K562 (cell line): Measurements from ENCODE around the gene DNAJB2. TPM values are rescaled to one million over a fixed set of nuclear protein-coding genes. Genes with fewer than 3 reads are reported as not detected.

Experiments used
- ATAC-seq: fragments of 200-7000 bp; cut with Tn5 transposase; 3 replicates; pipeline ENCODE4 v1.9.1; 2020; ENCODE audit warnings: moderate library complexity
- BruUV-seq: library from RNA; stranded (reverse); fragments of 400-500 nt; replicated peaks from 2 replicates; lab custom pipeline; 2021; lab: Mats Ljungman, UMichigan
- CTCF ChIA-PET: fragments of 300-600 bp; formaldehyde crosslinking; extraction: SDS; loops from one replicate; lab custom pipeline; 2021; ENCODE audit warnings: low intra/inter-chr PET ratio; lab: Yijun Ruan, JAX
- POLR2A ChIA-PET: fragments of 300-600, 350-650 bp; sonication (Branson Sonifier 250); formaldehyde crosslinking; extraction: SDS; loops from one replicate; lab custom pipeline; 2021; ENCODE audit warnings: antibody characterized with exemption, inconsistent platforms; lab: Yijun Ruan, JAX
- DNase-seq, 4 experiments: peaks; one replicate each; pipeline versions ENCODE4 v3.0.0 to v3.0.0-alpha.2; 2011 to 2018; ENCODE audit warnings: low spot score in 3 of 4, mixed read lengths in 3 of 4; ENCODE audit errors: extremely low read depth in 1 of 4
- FAIRE-seq: peaks from 2 replicates; lab custom pipeline; 2011; peaks lifted over from hg19 to GRCh38; lab: Jason Lieb, UNC
- H2AFZ ChIP-seq: 2 replicates; pipeline ENCODE4 v1.6.0; 2011; ENCODE audit warnings: low read depth, low read length, control low read depth, inconsistent platforms
- H3K27ac ChIP-seq: fragments of 200-600 bp; 3 replicates; pipeline ENCODE4 v1.8.0; 2011; ENCODE audit warnings: low read depth, mild to moderate bottlenecking, control low read depth, inconsistent platforms, low read length, moderate library complexity, mixed read lengths; ENCODE audit errors: extremely low read depth
- H3K27me3 ChIP-seq, 2 experiments: fragments of 300-600 bp in 1 of 2; 2 replicates in 1 of 2; 3 replicates in 1 of 2; pipeline versions ENCODE4 v1.6.0 to v1.8.0; 2011; ENCODE audit warnings: inconsistent platforms in 2 of 2, low read length in 2 of 2, mild to moderate bottlenecking in 1 of 2, mixed read lengths in 1 of 2, moderate library complexity in 1 of 2; ENCODE audit not compliant: control insufficient read depth in 2 of 2, insufficient read depth in 2 of 2
- H3K36me3 ChIP-seq: fragments of 300-600 bp; 3 replicates; pipeline ENCODE4 v1.8.0; 2011; ENCODE audit warnings: mild to moderate bottlenecking, low read length, inconsistent platforms; ENCODE audit not compliant: control insufficient read depth, insufficient read depth
- H3K4me1 ChIP-seq, 2 experiments: fragments of 200-600 bp in 1 of 2; replicated peaks in 1 of 2; 2 replicates in 1 of 2; 3 replicates in 1 of 2; pipeline versions ENCODE4 v1.5.1 to v1.8.0; 2011; ENCODE audit warnings: inconsistent platforms in 2 of 2, low read length in 2 of 2, mild to moderate bottlenecking in 1 of 2, mixed read lengths in 1 of 2, moderate library complexity in 1 of 2; ENCODE audit not compliant: control insufficient read depth in 2 of 2, insufficient read depth in 2 of 2
- H3K4me2 ChIP-seq: 2 replicates; pipeline ENCODE4 v1.6.1; 2011; ENCODE audit warnings: low read length, control low read depth, inconsistent platforms, mixed read lengths; ENCODE audit not compliant: insufficient read depth
- H3K4me3 ChIP-seq: fragments of 200-600 bp; sonication (generic), shearing (Covaris generic); 2 replicates; pipeline ENCODE4 v1.5.1; 2016; ENCODE audit warnings: control low read depth, inconsistent platforms
- H3K79me2 ChIP-seq: fragments of 200-600 bp; 3 replicates; pipeline ENCODE4 v1.8.0; 2011; ENCODE audit warnings: low read length, inconsistent platforms; ENCODE audit not compliant: control insufficient read depth, insufficient read depth
- H3K9ac ChIP-seq, 2 experiments: 2 replicates each; pipeline versions ENCODE4 v1.6.0 to v1.6.1; 2011; ENCODE audit warnings: low read depth in 2 of 2, low read length in 2 of 2, control low read depth in 1 of 2, inconsistent platforms in 1 of 2, mild to moderate bottlenecking in 1 of 2, mixed read lengths in 1 of 2; ENCODE audit not compliant: insufficient read depth in 1 of 2
- H3K9me1 ChIP-seq: one replicate; pipeline ENCODE4 v1.6.0; 2011; ENCODE audit warnings: inconsistent platforms, mild to moderate bottlenecking, low read length, moderate library complexity; ENCODE audit not compliant: control insufficient read depth, insufficient read depth
- H3K9me3 ChIP-seq: replicated peaks from 2 replicates; pipeline ENCODE4 v1.5.1; 2011; ENCODE audit warnings: low read depth, low read length, inconsistent platforms; ENCODE audit not compliant: control insufficient read depth, insufficient read depth
- H4K20me1 ChIP-seq: replicated peaks from 2 replicates; pipeline ENCODE4 v1.6.1; 2011; ENCODE audit warnings: low read length, inconsistent platforms, mixed read lengths; ENCODE audit not compliant: control insufficient read depth, insufficient read depth
- BRD9 ChIP-seq: fragments of 450-650 bp; IDR thresholded peaks from 2 replicates; pipeline ENCODE4 v1.6.1; 2018; ENCODE audit warnings: low read depth; ENCODE audit not compliant: partially characterized antibody
- EGR1 ChIP-seq: fragments of 450-650 bp; conservative IDR thresholded peaks from 2 replicates; pipeline ENCODE4 v1.6.1; 2017; ENCODE audit warnings: mild to moderate bottlenecking
- MIER1 ChIP-seq: fragments of 450-650 bp; IDR thresholded peaks from 2 replicates; pipeline ENCODE4 v1.6.1; 2016; ENCODE audit warnings: antibody characterized with exemption, mild to moderate bottlenecking, low read depth
- POLR2G ChIP-seq: fragments of 200-400 bp; formaldehyde crosslinking; IDR thresholded peaks from 2 replicates; pipeline ENCODE4 v1.6.1; 2017; ENCODE audit warnings: low read depth, mild to moderate bottlenecking, antibody characterized with exemption, low read length, moderate library complexity
- PRMT5 ChIP-seq: sonication (generic); formaldehyde crosslinking; IDR thresholded peaks from 2 replicates; pipeline ENCODE4 v1.5.0; 2020; ENCODE audit warnings: missing genetic modification reagents
- SMAD4 ChIP-seq: fragments of 250-450 bp; sonication (Bioruptor Pico); conservative IDR thresholded peaks from 2 replicates; pipeline ENCODE4 v1.8.0; 2021; ENCODE audit warnings: inconsistent platforms, mild to moderate bottlenecking, moderate library complexity
- SRSF1 ChIP-seq: fragments of 200-400 bp; formaldehyde crosslinking; IDR thresholded peaks from 2 replicates; pipeline ENCODE4 v1.6.1; 2017; ENCODE audit warnings: mild to moderate bottlenecking, low read depth, low read length, moderate library complexity
- TEAD1 ChIP-seq, 2 experiments: fragments of 450-650 bp in 1 of 2; sonication (generic) in 1 of 2; formaldehyde crosslinking; IDR thresholded peaks; 2 replicates each; pipeline versions ENCODE4 v1.4.0 to v1.8.0; 2020 to 2022; ENCODE audit warnings: mild to moderate bottlenecking in 2 of 2, missing genetic modification reagents in 1 of 2
- U2AF1 ChIP-seq: fragments of 200-400 bp; formaldehyde crosslinking; optimal IDR thresholded peaks from 2 replicates; pipeline ENCODE3; 2017; ENCODE audit warnings: mild to moderate bottlenecking, low read depth, low read length, moderate library complexity
- WGBS: fragments of 100-300 bp; shearing (Covaris generic); methylation state at CpG from one replicate; pipeline ENCODE4 v1.1.6; 2016; ENCODE audit warnings: low coverage, mixed read lengths; ENCODE audit not compliant: insufficient coverage; ENCODE audit errors: missing lambda C conversion rate; 5-methylcytosine and 5-hydroxymethylcytosine counted together
- in situ Hi-C: fragments of 300-500 bp; cut with MboI; formaldehyde crosslinking; loops from 4 replicates; pipeline ENCODE4 v1.15.0; 2018; ENCODE audit warnings: inconsistent platforms, mixed read lengths
- intact Hi-C: fragments of 100-400 bp; cut with micrococcal nuclease; formaldehyde crosslinking; loops from 2 replicates; pipeline ENCODE4 v1.14.2; 2022
- polyA plus RNA-seq, 8 experiments: library from polyadenylated mRNA; depleted of rRNA in 4 of 8; stranded (reverse) in 5 of 8; unstranded in 3 of 8; fragments of >200 nt; fragmentation: Nextera tagmentation in 2 of 8; fragmentation: Illumina TruSeq in 1 of 8; extraction: Ambion mirVana in 2 of 8; extraction: Trizol in 1 of 8; gene quantifications; 2 replicates each; pipeline versions ENCODE4 v1.2.1 to v1.2.3, GENCODE V29; 2011 to 2014; ENCODE audit warnings: inconsistent platforms in 1 of 8, missing spikeins in 1 of 8
- total RNA-seq, 7 experiments: library from RNA; depleted of rRNA in 6 of 7; stranded (reverse); fragments of >200 nt in 6 of 7; fragmentation: Illumina TruSeq in 2 of 7; extraction: Trizol in 2 of 7; gene quantifications; 2 replicates each; pipeline versions ENCODE4 v1.2.1 to v1.2.3, GENCODE V29; 2011 to 2021; ENCODE audit warnings: low replicate concordance in 1 of 7
- TF ChIP-seq, protein P1 (sequence below): fragments of 450-650 bp; IDR thresholded peaks from 2 replicates; pipeline ENCODE4 v1.7.1; 2018; ENCODE audit warnings: mild to moderate bottlenecking, low read depth; ENCODE audit not compliant: partially characterized antibody
- TF ChIP-seq, protein P2 (sequence below): fragments of 250-450 bp; sonication (Bioruptor Pico); IDR thresholded peaks from 2 replicates; pipeline ENCODE4 v1.5.0; 2021; ENCODE audit warnings: mild to moderate bottlenecking, moderate library complexity
- TF ChIP-seq, protein P3 (sequence below): fragments of 200-400 bp; formaldehyde crosslinking; IDR thresholded peaks from 2 replicates; pipeline ENCODE4 v1.6.1; 2017; ENCODE audit warnings: mild to moderate bottlenecking, low read depth, low read length, moderate library complexity

Gene DNAJB2
- total and polyA plus RNA-seq, 9 of the 15 experiments (the other 6 are each of a cell fraction or from before 2014, with no cell fraction given) = 0.08 to 3.0 (median 2.2) TPM; not detected in 1

DNA sequence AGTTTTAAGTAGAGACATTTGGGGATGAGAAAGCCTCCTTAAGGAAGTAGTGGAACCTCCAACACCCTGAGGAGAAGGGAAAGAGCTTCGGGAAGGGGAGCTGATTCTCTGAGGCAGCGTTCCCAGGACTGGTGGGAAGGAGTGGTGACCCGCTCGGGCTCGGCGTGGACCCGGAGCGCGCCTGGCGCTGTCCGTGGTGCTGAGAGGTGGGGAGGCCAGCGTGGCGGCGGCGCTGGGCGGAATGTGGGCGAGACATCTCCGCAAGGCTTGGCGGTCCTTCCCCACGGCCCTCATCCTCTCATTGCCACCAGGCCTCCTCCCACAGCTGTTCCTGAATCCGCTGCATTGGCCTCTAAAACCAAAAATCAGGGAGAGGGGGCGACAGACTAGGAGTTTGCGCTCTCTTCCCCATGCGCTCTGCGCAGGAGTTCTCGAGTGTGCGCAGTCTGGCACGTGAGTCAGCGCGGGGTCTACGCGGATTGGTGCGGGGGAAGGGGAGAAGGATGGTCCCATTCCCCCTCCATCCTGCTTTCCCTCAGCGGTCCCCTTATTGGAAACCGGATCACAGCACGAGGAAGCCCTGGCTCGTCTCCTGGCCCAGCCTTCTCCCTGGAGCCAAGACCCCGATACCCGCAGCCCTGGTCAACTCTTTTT lies 52.5 kb downstream of the DNAJB2 start:
- BruUV-seq = no TSS peak
- no peak overlapping the region for H3K27ac ChIP-seq
- peaks cover 0 to 22% of the 10 kb centered on the region in 2 experiments; a peak in 2 of 5 replicates for H3K27me3 ChIP-seq
- DNase-seq (peak; percentile 58 to 76 (median 67)), ATAC-seq (peak; percentile 94), FAIRE-seq (no peak)
- ChIA-PET CTCF (no interaction called here), POLR2A (no interaction called here)
- H3K9me3 ChIP-seq = no peaks in the 10 kb centered on the region
- no peak overlapping the region for H3K4me3 ChIP-seq
- H3K79me2 ChIP-seq = no peaks in the 10 kb centered on the region
- no peaks in the 10 kb centered on the region for H3K36me3 ChIP-seq
- no peak overlapping the region for H3K4me2 ChIP-seq
- H3K9ac ChIP-seq = no peak overlapping the region
- peaks cover 0 to 13% of the 10 kb centered on the region in 2 experiments; a peak in 1 of 5 replicates for H3K4me1 ChIP-seq
- no peaks in the 10 kb centered on the region for H4K20me1 ChIP-seq
- intact Hi-C loops = no loop called here
- no peak overlapping the region for H2AFZ ChIP-seq
- H3K9me1 ChIP-seq = no peaks in the 10 kb centered on the region
- in situ Hi-C loops = no loop called here
- WGBS = 25% methylated on average over 10 of the region's 39 CpGs
- TF ChIP-seq TEAD1 (CRISPR knock-in tag; IDR thresholded peaks at IDR 0.05) (peak in 1 of 2 experiments; percentile 56; a peak in 1 of 4 replicates), MIER1 (peak; percentile 91), SRSF1 (no peak), SMAD4 (no peak), PRMT5 (peak; percentile 87), POLR2G (no peak), BRD9 (no peak), EGR1 (peak; percentile 27; the same call in 1 of the 2 replicates), U2AF1 (no peak)
- TF ChIP-seq, protein P1, sequence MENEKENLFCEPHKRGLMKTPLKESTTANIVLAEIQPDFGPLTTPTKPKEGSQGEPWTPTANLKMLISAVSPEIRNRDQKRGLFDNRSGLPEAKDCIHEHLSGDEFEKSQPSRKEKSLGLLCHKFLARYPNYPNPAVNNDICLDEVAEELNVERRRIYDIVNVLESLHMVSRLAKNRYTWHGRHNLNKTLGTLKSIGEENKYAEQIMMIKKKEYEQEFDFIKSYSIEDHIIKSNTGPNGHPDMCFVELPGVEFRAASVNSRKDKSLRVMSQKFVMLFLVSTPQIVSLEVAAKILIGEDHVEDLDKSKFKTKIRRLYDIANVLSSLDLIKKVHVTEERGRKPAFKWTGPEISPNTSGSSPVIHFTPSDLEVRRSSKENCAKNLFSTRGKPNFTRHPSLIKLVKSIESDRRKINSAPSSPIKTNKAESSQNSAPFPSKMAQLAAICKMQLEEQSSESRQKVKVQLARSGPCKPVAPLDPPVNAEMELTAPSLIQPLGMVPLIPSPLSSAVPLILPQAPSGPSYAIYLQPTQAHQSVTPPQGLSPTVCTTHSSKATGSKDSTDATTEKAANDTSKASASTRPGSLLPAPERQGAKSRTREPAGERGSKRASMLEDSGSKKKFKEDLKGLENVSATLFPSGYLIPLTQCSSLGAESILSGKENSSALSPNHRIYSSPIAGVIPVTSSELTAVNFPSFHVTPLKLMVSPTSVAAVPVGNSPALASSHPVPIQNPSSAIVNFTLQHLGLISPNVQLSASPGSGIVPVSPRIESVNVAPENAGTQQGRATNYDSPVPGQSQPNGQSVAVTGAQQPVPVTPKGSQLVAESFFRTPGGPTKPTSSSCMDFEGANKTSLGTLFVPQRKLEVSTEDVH = no peak
- TF ChIP-seq, protein P2, sequence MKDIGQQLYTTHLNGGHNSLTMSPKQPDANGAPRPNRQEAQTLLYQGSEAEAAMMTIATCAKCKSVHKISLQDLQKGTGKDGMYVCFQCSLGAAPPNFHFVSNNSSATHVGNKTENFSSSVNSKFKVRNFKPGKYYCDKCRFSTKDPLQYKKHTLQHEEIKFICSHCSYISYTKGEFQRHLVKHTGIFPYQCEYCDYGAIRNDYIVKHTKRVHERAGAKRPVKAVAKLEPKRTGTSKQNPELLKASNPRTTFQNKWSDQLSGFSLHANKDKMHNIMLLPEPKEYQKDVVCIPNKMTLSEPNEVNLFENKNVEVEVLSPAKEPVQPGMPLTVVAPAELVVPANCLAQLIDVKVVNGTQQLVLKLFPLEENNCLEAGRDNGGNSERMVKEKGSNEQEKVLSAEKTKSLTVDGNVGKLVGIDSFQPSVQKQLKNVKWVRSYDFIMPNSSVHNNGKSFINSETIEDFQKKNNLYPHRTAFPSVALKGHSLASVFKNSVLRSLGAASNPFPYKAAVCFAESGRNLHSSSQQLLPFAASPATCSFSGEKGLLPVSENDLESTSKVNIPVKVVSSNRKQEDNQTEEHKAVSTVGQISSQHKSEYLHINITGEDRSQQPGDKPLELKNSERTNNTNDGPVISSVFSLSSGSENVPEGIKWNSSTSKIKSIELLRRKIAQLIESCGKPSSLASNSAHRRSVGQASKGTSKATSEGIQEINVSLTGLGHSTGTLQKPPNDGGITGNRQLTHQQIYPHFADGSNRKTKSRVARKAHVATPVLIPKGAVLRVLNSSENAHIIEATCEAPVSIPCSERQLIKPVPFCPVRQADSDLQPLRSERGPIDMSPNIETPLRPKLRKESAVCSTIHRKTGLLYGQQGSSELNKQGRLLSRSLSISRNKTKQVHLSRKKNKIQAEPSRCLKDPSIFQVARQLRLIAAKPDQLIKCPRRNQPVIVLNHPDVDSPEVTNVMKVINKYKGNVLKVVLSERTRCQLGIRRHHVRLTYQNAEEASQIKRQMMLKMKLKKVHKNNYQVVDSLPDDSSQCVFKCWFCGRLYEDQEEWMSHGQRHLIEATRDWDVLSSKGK (CRISPR knock-in tag) = no peak
- TF ChIP-seq, protein P3, sequence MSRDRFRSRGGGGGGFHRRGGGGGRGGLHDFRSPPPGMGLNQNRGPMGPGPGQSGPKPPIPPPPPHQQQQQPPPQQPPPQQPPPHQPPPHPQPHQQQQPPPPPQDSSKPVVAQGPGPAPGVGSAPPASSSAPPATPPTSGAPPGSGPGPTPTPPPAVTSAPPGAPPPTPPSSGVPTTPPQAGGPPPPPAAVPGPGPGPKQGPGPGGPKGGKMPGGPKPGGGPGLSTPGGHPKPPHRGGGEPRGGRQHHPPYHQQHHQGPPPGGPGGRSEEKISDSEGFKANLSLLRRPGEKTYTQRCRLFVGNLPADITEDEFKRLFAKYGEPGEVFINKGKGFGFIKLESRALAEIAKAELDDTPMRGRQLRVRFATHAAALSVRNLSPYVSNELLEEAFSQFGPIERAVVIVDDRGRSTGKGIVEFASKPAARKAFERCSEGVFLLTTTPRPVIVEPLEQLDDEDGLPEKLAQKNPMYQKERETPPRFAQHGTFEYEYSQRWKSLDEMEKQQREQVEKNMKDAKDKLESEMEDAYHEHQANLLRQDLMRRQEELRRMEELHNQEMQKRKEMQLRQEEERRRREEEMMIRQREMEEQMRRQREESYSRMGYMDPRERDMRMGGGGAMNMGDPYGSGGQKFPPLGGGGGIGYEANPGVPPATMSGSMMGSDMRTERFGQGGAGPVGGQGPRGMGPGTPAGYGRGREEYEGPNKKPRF = no peak
